Measurements from ENCODE around the gene ANXA4.
"Not testable (repeated sequence)": the region's sequence is repeated elsewhere in the genome, so short reads cannot be mapped to it uniquely, and the experiment has no call there.

The ANXA4 gene

DNA sequence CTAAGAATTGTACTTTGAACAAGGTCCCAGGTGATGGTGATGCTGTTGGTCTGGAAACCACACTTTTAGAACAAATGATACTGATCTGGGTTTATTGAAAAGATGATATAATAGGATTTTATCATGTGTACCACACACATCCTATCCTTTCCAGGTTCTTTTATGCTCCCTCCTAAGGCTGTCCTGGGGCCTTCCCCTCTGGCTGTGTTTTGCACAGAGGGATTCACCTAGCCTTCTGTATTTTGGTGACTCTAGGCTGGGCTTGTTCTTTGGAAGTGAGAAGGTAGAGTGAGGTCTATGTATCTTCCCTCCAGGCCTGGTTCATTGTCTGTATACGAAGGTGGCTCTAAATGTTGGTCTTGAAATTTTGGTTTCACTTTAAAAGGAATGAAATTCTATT is 12.7 kb downstream of the ANXA4 start:
- no peak for DNase-seq (ENCODE audit: low read depth)

DNA sequence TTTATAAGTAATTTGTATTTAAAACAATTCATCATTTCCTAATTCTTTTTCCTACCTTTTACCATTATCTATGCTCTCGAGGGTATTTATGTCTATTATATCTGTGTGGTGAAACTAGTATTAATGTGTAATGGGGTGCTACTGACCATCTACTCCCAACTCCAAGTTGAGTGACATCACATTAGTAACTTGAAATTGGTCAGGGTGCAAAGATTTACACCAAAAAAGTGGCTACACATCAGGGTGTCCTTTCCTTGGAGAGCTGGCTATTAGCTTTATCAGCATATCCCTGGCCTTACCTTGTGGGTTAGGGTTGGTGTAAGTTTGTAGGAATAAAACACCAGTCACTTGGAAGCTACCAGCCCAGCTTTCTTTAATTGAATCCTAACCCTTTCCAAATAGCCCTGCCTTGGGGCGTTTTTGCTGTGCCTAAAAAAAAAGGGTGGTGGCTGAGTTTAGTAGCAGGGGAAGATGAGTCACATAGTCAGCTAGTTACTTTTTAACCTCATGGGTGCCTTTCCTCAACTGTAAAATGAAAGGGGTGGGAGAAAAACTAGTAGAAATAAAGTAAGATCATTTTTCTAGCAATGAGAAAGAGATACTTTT is 14.0 kb downstream of the ANXA4 start:
- no peak for DNase-seq (ENCODE audit: low read depth)

DNA sequence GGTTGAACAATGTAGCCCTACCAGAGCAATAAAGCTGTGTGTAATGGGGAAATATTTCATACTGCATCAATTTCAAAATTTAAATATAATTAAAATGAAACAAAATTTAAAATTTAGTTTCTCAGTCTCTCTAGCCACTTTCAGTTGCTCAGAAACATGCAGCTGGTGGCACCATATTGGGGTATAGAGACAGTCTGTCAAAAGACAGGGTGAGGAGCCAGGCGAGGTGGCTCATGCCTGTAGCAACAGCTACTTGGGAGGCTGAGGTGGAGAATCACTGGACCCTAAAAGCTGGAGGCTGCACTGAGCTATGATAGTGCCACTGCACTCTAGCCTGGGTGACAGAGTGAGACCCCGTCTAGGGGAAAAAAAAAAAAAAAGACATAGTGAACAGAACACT is 20.1 kb downstream of the ANXA4 start:
- DNase-seq (ENCODE audit: low read depth): no peak

DNA sequence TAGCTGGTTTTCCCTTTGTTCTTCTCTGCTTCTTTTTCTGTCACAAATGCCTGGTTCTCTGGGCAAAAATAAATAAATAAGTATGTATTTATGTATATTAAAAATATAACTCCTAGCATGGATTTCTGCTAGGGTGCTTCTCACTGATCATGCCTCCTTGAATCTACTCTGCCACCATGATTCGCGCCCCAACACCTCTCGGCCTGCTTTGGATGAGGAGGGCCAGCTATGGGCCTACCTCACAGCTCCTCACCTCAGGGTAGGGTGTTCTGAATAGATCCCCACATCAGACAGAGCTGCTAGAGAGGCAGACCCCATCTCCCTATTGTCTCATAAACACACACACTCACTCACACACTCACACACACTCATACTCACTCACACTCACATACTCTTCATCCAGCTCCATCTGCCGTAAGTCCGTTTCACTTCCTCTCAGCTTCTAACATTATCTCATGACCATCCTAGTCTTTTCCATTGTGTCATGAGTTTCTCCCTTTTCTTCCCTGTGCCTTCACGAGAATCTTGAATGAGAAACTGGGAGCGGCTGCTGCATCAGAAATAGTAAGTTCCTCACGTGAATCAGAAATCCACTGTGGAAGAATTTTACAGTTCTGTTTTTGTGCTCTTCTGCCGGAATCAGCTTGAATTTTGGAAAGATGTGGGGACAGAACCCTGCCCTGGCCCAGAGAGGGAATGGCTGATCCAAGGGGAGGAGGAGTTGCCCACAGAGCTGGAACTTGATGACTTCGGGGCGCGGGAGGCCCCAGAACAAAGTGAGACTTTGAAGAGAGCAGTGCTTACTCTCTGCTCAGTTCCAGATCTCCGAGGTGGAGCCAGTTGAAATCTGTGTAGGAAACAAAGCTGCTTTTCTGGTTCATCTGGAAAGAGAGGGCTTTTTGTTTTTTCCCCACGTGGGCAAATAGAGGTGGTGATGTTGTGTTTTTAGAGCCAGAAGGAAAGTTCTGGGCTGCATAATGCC is 20.9 kb downstream of the ANXA4 start:
- DNase-seq (ENCODE audit: low read depth): peak; percentile 13

DNA sequence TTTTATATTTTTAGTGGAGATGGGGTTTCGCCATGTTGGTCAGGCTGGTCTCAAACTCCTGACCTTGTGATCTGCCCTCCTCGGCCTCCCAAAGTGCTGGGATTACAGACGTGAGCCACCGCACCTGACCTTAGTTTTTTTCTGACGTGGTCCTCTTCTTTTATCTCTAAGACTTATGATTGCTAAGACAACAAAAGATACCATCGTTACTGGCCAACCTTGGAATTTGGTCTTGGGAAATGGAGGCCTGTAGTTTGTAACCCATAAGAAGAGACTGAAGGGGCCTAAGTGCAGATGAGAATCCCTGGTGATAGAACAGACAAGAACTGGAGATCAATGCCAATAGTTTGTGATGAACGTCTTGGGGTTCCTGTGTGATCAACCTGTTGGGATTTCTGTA is 21.9 kb downstream of the ANXA4 start:
- DNase-seq (ENCODE audit: low read depth): peak; percentile 70

DNA sequence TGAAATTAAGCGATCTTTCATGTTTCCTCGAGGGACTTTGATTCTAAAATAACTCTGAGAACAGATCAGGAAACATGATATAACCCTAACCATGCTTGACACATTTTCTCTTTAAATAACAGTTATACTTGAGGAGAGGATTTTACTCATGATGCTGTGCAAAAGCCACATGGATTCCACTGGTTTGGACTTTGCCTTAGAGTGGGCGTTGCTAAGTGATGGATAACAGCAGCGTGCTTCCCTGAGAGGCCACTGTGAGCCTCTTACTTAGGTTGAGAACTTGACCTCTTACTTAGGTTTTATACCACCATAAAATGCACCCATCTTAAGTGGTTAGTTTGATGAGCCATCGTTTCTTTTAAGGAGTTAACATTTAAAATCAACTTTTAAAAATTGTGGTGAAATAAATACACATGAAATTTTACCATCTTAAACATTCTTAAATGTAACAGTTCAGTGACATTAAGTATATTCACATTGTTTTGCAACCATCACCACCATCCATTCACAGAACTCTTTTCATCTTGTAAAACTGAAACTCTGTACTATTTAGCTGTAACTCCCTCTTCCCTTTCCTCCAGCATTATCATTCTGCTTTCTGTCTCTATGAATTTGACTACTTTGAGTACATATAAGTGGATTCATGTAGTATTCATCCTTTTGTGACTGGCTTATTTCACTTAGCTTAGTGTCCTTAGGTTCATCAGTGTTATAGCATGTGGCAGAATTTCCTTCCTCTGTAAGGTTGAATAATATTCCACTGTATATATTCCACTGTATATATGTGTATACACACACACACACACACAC is 22.6 kb downstream of the ANXA4 start:
- peak; percentile 63 for DNase-seq (ENCODE audit: low read depth)

DNA sequence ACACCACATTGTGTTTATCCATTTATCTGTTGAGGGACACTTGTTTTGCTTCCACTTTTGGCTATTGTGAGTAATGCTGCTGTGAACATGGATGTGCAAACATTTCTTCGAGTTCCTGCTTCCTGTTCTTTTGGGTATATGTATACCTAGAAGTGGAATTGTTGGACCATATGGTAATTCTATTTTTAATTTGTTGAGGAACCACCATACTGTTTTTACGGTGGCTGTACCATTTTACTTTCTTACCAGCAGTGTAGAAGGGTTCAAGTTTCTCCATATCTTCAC is 23.1 kb downstream of the ANXA4 start:
- DNase-seq (ENCODE audit: low read depth): no peak

DNA sequence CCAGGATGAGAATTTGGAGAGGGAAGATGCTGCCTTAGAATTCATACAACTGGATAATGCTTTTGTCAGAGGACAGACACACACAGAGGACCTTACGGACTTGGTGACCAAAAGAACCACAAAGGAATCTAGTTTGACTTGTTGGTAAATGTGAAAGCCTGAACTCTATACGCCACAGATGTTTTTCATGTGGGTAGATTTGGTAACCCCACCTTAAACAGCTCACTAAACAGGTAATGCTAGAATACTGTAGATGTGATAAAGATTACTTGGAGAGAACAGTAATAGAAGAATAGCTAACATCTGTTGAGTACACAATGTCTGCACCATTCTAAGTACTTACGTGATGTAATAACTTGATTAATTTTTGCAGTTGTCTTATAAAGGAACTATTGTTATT is 24.1 kb downstream of the ANXA4 start:
- no peak for DNase-seq (ENCODE audit: low read depth)

DNA sequence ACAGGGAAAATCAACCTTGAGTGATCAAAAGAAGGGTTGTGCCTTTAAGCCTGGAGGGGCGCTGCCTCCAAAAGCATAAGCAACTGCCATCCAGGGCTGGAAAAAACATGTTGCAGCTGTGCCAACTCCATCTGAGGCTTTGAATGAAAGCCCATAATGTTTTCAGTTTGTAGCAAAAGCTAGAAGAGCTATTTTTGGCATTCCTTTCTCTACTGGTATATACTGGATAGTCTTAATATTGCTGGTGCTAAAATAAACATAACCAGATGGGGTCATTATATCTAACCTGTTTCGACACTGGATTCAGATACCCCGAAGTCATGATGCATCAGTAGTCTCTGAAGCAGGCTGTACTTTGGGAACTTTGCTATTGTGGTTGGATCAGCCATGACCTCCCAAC is 25.1 kb downstream of the ANXA4 start:
- DNase-seq (ENCODE audit: low read depth): peak; percentile 71

DNA sequence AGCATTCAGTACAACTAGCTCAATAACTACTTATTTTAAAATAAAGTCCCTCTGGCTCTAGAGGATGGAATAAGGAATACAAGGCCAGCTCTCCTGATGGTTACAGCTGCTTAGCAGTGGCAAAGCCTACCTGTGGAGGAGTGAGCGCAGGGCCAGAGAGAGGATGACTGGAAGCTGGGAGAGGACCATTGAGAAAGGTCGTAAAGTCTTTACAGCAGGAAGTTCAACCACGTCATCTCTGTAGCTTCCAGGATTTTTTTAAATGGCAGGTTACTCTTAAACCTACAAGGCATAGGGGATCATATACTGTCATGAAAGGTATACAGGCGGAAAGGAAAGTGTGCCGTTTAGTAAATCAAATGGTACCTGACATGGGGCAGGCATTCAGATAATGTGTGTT is 26.3 kb downstream of the ANXA4 start:
- DNase-seq (ENCODE audit: low read depth): no peak

DNA sequence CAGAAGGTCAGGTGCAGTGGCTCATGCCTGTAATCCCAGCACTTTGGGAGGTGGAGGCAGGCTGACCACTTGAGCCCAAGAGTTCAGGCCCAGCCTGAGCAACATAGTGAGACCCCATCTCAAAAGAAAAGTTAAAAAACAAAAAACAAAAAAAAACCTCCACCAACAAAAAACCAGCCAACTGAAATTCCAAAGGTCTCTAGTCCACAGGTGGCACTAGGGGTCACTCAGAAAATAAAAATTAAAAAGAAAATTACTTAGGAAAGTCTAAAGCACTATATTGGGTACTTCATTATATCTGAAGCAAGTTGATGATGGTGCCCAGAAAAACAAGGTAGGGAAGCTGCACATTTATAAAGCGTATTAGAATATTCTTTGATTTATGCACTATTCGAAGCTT is 26.9 kb downstream of the ANXA4 start:
- no peak for DNase-seq (ENCODE audit: low read depth)

DNA sequence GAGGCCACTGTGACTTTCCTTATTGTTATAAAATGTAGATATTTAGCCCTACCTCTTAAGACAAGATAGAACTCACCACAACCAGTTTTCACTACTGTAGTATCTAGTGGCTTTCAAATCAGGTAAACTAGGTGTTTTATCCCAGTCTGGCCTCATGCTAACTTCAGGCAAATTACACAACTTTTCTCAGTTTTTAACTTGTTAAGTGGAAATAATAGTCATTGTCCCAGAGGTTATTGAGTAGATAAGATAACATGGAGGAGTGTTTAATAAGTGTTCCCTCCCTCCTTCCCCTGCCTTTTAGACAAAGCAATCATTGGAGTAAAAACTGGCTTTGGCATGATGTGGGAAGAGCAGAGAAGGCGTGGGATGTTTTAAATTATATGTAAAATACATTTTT is 27.3 kb downstream of the ANXA4 start:
- DNase-seq (ENCODE audit: low read depth): no peak

DNA sequence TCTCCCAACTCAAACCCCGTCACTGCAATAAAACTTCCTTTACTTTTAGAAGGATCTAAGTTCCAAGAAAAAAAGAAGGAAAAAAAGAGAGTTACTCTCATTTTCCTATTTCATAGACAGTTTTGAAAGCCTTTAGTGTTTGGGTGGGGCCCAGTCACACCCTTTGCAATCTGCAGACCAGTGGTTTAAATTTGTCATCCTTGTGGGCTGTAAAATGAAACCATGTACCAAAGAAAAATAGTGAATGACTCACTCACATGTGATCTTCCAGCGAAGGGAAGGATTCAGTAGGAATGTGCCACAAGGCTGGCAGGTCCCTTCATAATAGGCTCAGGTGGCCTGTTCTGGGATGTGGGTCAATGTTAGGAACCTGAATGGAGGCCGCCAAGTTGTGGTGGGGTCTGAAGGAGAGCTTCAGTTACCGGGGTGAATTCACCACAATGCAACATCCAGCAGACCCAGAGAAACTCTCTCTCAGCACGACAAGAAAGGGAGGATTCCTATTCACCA is 28.3 kb downstream of the ANXA4 start:
- DNase-seq (ENCODE audit: low read depth): peak; percentile 81

DNA sequence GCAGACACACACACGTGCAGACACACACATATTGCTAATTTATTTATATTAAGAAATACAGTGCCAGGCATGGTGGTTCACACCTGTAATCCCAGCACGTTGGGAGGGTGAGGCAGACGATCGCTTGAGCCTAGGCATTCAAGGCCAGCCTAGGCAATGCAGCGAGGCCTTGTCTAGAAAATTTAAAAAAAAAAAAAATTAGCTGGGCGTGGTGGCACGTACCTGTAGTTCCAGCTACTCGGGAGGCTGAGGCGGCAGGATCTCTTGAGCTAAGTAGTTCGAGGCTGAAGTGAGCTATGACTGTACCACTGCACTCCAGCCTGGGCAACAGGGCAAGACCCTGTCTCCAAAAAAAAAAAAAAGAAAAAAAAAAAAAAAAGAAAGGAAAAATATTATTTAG is 28.8 kb downstream of the ANXA4 start:
- DNase-seq (ENCODE audit: low read depth): no peak

DNA sequence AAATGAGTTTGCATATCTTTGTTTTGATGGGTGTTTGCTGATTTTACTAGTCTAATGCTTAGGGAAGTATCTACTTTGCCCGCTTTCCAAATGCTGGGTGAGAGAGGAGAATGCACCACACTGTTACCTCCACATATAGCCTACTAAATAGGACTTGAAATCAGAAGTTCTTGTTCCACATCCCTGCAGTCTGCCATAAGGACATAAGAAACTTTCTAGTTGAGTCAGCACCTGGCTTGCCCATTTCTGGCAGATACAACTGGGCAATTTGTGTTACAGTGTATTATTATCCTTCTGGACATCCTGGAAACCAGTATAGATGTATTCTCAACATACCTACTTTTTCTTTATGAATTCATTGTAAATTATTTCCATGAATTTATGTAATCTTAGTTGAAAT is 29.5 kb downstream of the ANXA4 start:
- DNase-seq (ENCODE audit: low read depth): no peak

DNA sequence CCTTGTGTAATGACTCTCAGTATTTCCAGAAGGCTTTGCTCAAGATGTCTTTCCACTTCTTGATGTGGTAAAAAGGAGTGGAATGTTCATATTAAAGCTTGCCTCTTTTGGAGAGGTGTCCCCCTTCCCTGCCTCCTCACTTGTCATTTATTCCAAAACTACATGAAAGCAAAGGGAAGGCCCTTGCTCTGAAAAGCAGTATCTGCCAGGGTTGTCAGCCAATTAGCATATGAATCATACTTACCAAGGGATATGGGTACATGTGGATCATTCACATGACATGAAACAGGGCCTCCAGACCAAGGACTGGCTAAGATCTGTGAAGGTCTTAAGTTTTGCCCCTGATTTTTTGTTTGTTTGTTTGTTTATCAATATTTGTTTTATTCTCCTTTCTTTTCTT is 31.3 kb downstream of the ANXA4 start:
- DNase-seq (ENCODE audit: low read depth): peak; percentile 54

DNA sequence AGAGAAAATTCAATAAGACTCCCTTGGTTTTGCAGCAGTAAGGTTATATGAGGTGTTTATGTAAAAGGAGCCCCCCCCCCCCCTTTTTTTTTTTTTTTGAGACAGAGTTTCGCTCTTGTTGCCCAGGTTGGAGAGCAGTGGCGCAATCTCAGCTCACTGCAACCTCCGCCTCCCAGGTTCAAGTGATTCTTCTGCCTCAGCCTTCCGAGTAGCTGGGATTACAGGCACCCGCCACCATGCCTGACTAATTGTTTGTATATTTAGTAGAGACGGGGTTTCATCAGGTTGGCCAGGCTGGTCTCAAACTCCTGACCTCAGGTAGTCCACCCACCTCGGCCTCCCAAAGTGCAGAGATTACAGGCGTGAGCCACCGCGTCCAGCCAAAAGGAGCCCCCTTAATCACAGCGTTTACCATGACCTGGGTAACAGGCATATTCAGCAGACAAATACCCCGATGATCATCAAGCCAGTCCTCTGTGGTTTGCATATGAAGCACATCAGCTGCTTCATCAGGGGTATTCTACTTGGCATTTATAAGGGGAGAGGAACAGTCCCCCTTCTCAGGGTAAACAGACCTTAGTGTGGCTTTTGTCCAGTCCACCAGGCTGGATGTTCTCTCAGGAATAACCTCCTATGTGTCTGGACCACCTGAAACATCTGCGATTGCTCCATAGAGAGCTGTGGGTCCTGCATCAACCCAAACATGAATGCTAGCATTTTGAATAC is 32.5 kb downstream of the ANXA4 start:
- DNase-seq (ENCODE audit: low read depth): not testable (repeated sequence)

DNA sequence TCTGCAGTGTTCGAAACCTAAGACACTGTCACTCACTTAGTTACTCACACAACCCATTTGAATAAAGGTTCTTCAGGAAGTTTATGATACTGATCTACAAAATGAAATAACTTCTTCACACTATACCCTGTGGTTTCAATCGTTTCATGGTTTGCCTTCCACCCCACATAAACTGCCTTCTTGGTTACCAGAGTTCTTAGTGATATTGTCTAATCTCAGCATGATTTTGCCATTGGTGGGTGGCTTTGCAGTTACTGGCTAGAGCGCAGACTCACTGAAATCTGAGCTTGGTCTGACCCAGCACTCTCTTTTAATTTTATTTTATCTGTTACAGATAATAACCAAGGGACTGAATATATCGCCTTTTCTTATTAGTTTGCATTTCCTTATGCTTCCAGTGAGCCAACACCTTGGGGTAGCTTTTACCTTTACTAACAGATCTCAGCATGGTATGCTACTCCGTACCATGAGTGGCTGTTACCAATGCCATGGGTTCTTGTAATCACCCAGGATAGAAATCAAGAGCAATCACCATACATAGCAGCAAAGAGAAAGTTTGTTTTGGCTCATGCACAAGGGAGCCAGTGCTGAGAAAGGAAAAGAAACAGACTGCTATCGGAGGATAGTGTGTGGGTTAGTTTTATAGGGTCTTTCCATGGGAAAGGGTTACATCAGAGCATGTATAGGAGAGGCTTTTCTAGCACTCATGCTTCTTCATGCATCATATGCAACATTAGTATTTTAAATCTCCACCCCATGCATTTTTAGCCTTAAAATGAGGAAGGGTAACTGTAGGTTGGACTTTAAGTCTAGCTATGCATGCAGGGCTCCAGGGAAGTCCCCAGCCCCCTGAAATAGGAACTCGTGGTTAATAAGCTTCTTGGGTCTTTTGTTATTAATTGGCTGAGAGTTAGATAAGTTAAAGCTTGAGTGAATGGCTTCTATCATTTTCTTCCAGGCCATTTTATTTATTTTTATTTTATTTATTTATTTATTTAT is 33.3 kb downstream of the ANXA4 start:
- DNase-seq (ENCODE audit: low read depth): no peak

DNA sequence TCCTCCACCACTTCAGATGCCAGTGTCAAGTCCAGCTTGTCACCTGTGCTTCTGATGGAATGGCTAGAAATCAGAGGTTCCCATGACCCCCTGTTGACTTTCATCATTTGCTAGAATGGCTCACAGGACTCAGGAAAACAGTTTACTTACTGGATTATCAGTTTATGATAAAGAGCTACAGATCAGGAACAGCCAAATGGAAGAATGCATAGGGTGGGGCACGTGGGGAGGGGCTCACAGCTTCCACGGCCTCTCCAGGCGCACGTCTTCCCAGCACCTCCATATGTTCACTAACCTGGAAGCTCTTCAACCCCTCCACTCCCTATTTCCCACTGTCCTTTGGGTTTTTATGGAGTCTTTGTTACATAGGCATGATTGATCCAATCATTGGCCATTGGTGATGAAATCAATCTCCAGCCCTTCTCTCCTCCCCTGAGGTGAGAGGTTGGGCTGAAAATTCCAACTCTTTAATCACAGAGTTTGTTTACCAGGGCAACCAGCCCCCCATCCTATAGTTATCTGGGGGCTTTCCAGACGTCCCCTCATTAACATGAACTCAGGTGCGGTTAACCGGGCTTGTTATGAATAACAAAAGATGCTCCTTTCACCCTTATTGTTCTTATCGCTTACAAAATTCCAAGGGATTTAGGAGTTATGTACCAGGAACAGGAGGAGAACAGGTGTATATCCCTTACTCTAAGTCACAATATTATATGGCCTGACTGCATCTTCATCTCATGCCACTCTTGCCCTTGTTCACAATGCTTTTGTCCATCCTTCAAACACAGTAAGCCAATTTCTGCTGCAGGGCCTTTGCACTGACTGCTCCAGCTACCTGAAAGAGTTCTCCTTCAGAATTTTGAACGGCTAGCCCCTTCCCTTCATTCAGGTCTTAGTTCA is 35.2 kb downstream of the ANXA4 start:
- DNase-seq (ENCODE audit: low read depth): no peak

DNA sequence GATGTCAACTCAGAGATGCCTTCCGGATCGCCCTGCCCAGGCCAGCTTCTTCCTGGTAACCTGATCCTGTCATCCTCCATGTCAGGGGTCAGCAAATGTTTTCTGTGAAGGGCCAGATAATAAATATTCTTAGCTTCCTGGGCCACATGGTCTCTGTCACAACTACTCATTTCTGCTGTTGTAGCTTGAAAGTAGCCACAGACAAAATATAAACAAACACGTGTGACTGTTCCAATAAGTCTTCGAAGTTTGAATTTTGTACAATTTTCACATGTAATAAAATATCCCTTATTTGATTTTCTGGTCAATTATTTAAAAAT is 35.8 kb downstream of the ANXA4 start:
- DNase-seq (ENCODE audit: low read depth): no peak

All from amniotic epithelial cell (primary cell).